Spleen (tissue), 11 donors: ENCODE measurements around the gene LYRM4. TPM values are rescaled to one million over a fixed set of nuclear protein-coding genes. Genes with fewer than 3 reads are reported as not detected.
"Not testable (repeated sequence)": the region's sequence is repeated elsewhere in the genome, so short reads cannot be mapped to it uniquely, and the experiment has no call there.

ENCODE experiments used
- DNase-seq: peaks from one replicate; pipeline ENCODE4 v3.0.0-alpha.2; 2020
- H3K27ac ChIP-seq, 8 donors: fragments of 200-600 bp; sonication (generic) in 7 of 8; 1 replicate in 4 of 8; 2 replicates in 4 of 8; pipeline versions ENCODE4 v1.5.0 to v1.8.0; 2016 to 2021; ENCODE audit warnings: inconsistent platforms in 4 of 8, mild to moderate bottlenecking in 4 of 8, moderate library complexity in 1 of 8
- H3K27me3 ChIP-seq, 7 donors: fragments of 200-600 bp; sonication (generic) in 6 of 7; replicated peaks in 1 of 7; 1 replicate in 4 of 7; 2 replicates in 3 of 7; pipeline versions ENCODE4 v1.5.0 to v1.8.0; 2016 to 2021; ENCODE audit warnings: inconsistent platforms in 3 of 7, mild to moderate bottlenecking in 1 of 7
- H3K36me3 ChIP-seq, 6 donors: fragments of 200-600 bp; sonication (generic) in 5 of 6; 1 replicate in 4 of 6; 2 replicates in 2 of 6; pipeline versions ENCODE4 v1.5.0 to v1.8.0; 2016 to 2021; ENCODE audit warnings: inconsistent platforms in 2 of 6
- H3K4me1 ChIP-seq, 6 donors: fragments of 200-600 bp; sonication (generic) in 5 of 6; 1 replicate in 3 of 6; 2 replicates in 3 of 6; pipeline versions ENCODE4 v1.5.0 to v1.8.0; 2016 to 2021; ENCODE audit warnings: inconsistent platforms in 3 of 6
- H3K4me3 ChIP-seq, 8 donors: fragments of 200-600 bp; sonication (generic) in 7 of 8; 1 replicate in 4 of 8; 2 replicates in 4 of 8; pipeline versions ENCODE4 v1.5.0 to v1.8.0; 2016 to 2021; ENCODE audit warnings: inconsistent platforms in 4 of 8, mild to moderate bottlenecking in 4 of 8, moderate library complexity in 2 of 8
- H3K9me3 ChIP-seq, 8 donors: fragments of 200-600 bp; sonication (generic) in 7 of 8; 1 replicate in 4 of 8; 2 replicates in 4 of 8; pipeline versions ENCODE4 v1.5.0 to v1.8.0; 2016 to 2021; ENCODE audit warnings: inconsistent platforms in 4 of 8
- POLR2A ChIP-seq, 3 donors: fragments of 450-650 bp; IDR thresholded peaks; one replicate each; pipeline ENCODE4 v1.5.1; 2017; ENCODE audit warnings: antibody characterized with exemption in 3 of 3, mild to moderate bottlenecking in 1 of 3
- POLR2AphosphoS5 ChIP-seq, 3 donors: sonication (generic); formaldehyde crosslinking; IDR thresholded peaks; one replicate each; pipeline ENCODE4 v1.5.1; 2017; ENCODE audit warnings: antibody characterized with exemption in 3 of 3
- WGBS, 5 donors: extraction: QIAGEN DNeasy Blood & Tissue Kit in 3 of 5; methylation state at CpG; one replicate each; pipeline versions ENCODE4 v1.1.5 to v1.1.7; 2013 to 2018; 5-methylcytosine and 5-hydroxymethylcytosine counted together
- intact Hi-C: fragments of 100-400 bp; cut with DNase I; formaldehyde crosslinking; loops from one replicate; pipeline ENCODE4 v1.15.0; 2023; ENCODE audit warnings: low total_unique reads
- polyA plus RNA-seq, 3 donors: library from polyadenylated mRNA; stranded (reverse); fragments of 200-250 nt; gene quantifications; one replicate each; pipeline ENCODE4 v1.2.1, GENCODE V29; 2013
- total RNA-seq, 7 donors: library from RNA; depleted of rRNA in 3 of 7; stranded (reverse); fragments of >200 nt in 3 of 7; fragmentation: NEBNext Ultra II Directional in 4 of 7; extraction: Animal tissue kit (Norgen Biotek cat#: 25700) in 4 of 7; gene quantifications; one replicate each; pipeline versions ENCODE4 v1.1.0 to v1.2.1, GENCODE V29; 2016 to 2021
- TF ChIP-seq, protein P1 (sequence below), 11 experiments: fragments of 200-600 bp in 7 of 11; fragments of 450-650 bp in 4 of 11; sonication (generic) in 4 of 11; IDR thresholded peaks in 8 of 11; conservative IDR thresholded peaks in 3 of 11; 1 replicate in 7 of 11; 2 replicates in 4 of 11; pipeline versions ENCODE4 v1.4.0 to v1.8.0; 2016 to 2021; ENCODE audit warnings: antibody characterized with exemption in 11 of 11, inconsistent platforms in 4 of 11, mild to moderate bottlenecking in 1 of 11
- donor health status: healthy with polysubstance abuse.
- donor health status: DM: no; HTN: no; CAD: no; lungs with moderate emphysema.
- donor health status: DM: no; HTN: no; CAD: no.
- donor health status: Bipolar disorder and iron deficiency.
- donor health status: healthy.
- donor health status: DM: no; HTN: no; CAD: no.
- donor health status: DM: yes; HTN: yes; CAD: no.

LYRM4 gene
- total and polyA plus RNA-seq, 10 donors, result 32.1 to 58.1 (median 38.7) TPM

DNA sequence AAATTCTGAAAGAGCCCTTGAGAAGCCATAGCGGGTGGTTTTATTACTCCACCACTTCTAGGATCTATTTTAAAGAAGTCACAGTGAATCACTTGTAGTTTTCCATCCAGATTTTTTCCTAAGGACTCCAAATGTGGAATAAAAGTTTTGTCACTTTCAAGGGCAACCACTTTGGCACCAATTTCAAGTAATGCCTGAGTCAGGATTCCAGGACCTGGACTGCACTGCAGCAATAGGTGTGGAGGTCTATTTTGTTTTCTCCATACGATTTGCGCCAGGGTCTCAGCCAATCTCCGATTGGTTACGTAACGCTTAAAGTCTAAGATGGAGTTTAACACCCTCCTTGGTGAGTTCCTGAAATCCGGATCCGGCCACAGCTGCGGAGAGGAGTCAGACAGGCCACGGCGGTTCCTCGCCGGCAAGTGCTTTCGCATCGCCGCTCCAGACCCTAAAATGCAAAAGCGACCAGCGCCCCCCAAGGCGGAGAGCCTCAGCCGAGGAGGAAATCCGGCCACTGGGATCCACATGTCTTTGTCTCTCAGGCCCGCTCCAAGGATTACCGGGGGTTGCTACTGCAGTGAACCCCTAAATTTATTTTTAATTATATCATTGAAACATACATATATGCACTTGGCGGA lies 194.2 kb downstream of the LYRM4 start:
- intact Hi-C loops, result no loop called here
- no peak for DNase-seq
- WGBS, 5 donors, result 91 to 97% (median 94%) methylated on average over 24 of the region's 24 CpGs
- no peak for TF ChIP-seq POLR2AphosphoS5 (IDR thresholded peaks at IDR 0.05)
- no peak for TF ChIP-seq POLR2A (IDR thresholded peaks at IDR 0.05)
- TF ChIP-seq, protein P1, sequence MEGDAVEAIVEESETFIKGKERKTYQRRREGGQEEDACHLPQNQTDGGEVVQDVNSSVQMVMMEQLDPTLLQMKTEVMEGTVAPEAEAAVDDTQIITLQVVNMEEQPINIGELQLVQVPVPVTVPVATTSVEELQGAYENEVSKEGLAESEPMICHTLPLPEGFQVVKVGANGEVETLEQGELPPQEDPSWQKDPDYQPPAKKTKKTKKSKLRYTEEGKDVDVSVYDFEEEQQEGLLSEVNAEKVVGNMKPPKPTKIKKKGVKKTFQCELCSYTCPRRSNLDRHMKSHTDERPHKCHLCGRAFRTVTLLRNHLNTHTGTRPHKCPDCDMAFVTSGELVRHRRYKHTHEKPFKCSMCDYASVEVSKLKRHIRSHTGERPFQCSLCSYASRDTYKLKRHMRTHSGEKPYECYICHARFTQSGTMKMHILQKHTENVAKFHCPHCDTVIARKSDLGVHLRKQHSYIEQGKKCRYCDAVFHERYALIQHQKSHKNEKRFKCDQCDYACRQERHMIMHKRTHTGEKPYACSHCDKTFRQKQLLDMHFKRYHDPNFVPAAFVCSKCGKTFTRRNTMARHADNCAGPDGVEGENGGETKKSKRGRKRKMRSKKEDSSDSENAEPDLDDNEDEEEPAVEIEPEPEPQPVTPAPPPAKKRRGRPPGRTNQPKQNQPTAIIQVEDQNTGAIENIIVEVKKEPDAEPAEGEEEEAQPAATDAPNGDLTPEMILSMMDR (IDR thresholded peaks at IDR 0.05 in 8 of 11, conservative IDR thresholded peaks at IDR 0.05 in 3 of 11), result no peak
- Histone ChIP-seq H3K9me3 (peaks cover 0 to 14% (median 9%) of the 10 kb centered on the region in 8 donors), H3K27me3 (no peaks in the 10 kb centered on the region), H3K4me1 (no peaks in the 10 kb centered on the region), H3K36me3 (no peaks in the 10 kb centered on the region), H3K27ac (no peak overlapping the region), H3K4me3 (no peak overlapping the region)

DNA sequence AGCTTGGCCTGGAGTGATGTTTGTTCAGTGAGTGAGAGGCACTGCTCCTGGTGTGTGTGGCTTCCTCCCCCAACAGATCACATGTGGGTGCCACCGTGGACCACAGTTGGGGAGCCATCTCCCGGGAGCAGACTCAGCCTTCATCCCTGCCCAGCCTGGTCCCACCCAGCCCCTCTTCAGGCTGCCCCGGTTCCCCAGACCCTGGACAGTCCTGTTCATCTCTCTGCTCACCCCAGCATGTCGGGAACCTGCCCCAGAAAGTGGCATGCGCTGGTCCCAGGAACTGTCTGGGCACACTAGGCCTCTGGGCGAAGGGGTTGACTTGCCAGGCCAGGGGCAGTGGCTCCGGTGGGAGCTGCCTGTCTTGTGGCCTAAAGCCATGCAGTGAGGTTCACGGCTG lies 197.1 kb downstream of the LYRM4 start:
- peaks cover 0 to 14% (median 9%) of the 10 kb centered on the region in 8 donors for H3K9me3 ChIP-seq
- DNase-seq, result no peak
- no peak overlapping the region for H3K27ac ChIP-seq
- WGBS, 5 donors, result 79 to 89% (median 86%) methylated on average over 6 to 8 of the region's 8 CpGs
- intact Hi-C loops, result no loop called here
- H3K27me3 ChIP-seq, result no peaks in the 10 kb centered on the region
- H3K36me3 ChIP-seq, result no peaks in the 10 kb centered on the region
- H3K4me3 ChIP-seq, result no peak overlapping the region
- H3K4me1 ChIP-seq, result no peaks in the 10 kb centered on the region
- TF ChIP-seq POLR2AphosphoS5 (IDR thresholded peaks at IDR 0.05), result no peak
- TF ChIP-seq POLR2A (IDR thresholded peaks at IDR 0.05), result no peak
- TF ChIP-seq, protein P1 (IDR thresholded peaks at IDR 0.05 in 8 of 11, conservative IDR thresholded peaks at IDR 0.05 in 3 of 11), result no peak

DNA sequence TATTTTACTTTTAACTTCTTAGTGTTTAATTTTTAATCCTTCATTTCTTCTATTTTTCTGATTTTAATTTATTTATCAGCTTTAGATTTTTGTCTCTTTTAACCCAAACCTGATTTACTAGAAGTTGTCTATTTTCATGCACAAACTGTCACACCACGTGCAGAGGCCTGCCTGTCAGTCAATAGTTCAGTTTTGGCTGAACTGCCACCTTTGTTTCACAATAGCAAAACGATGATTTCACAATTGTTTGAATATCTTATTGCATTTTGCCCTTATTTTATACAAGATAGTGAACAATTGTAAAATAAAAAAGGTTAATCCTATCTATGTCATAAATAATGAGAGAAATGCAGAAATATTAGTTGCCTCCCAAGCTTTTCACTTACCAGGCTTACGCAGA lies 199.6 kb downstream of the LYRM4 start:
- Histone ChIP-seq H3K9me3 (no peaks in the 10 kb centered on the region), H3K27ac (no peak overlapping the region), H3K4me1 (peaks cover 0 to 4% (median 0%) of the 10 kb centered on the region in 6 donors), H3K36me3 (no peaks in the 10 kb centered on the region), H3K27me3 (no peaks in the 10 kb centered on the region), H3K4me3 (no peak overlapping the region)
- WGBS, 5 donors, result 52 to 75% (median 70%) methylated on average over 3 of the region's 3 CpGs
- no peak for TF ChIP-seq POLR2A (IDR thresholded peaks at IDR 0.05)
- no peak for TF ChIP-seq POLR2AphosphoS5 (IDR thresholded peaks at IDR 0.05)
- TF ChIP-seq, protein P1 (IDR thresholded peaks at IDR 0.05 in 8 of 11, conservative IDR thresholded peaks at IDR 0.05 in 3 of 11), result no peak
- intact Hi-C loops, result no loop called here
- DNase-seq, result no peak

DNA sequence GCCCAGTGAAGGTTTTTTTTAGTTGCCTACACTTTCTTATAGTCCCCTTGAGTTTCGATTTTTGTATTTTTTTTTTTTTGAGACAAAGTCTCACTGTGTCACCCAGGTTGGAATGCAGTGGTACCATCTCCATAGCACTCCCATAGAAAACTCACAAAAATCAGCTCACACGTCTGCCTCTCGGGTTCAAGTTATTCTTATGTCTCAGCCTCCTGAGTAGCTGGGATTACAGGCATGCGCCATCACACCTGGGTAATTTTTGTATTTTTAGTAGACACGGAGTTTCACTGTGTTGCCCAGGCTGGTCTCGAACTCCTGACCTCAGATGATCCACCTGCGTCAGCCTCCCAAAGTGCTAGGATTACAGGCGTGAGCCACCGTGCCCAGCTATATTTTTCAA lies 200.3 kb downstream of the LYRM4 start:
- H3K4me1 ChIP-seq, DNase-seq, H3K27ac ChIP-seq, H3K9me3 ChIP-seq, H3K36me3 ChIP-seq, H3K27me3 ChIP-seq, H3K4me3 ChIP-seq, intact Hi-C loops: not testable (repeated sequence)
- WGBS, 5 donors, result 93 to 98% (median 94%) methylated on average over 9 of the region's 9 CpGs
